Measurements from ENCODE around the gene KYAT1. TPM values are rescaled to one million over a fixed set of nuclear protein-coding genes. Genes with fewer than 3 reads are reported as not detected.

The KYAT1 gene
- total and polyA plus RNA-seq, 12 donors = 8.9 to 20.3 (median 11.1) TPM

- Histone ChIP-seq H3K4me3 (no peak overlapping the region), H3K9me3 (no peaks in the 10 kb centered on the region), H3K4me1 (no peaks in the 10 kb centered on the region), H3K27ac (no peak overlapping the region), H3K36me3 (peaks cover 0 to 32% (median 0%) of the 10 kb centered on the region in 9 donors), H3K27me3 (no peaks in the 10 kb centered on the region)
- intact Hi-C loops (cut with DNase I) = loop anchor here in 1 of 10 donors (10.0 kb wide), 1 partner anchor 173 kb away; no protein-coding TSS in a partner anchor
- ATAC-seq (no peak), DNase-seq (no peak)
- no peak for TF ChIP-seq CTCF (IDR thresholded peaks at IDR 0.05)
- WGBS, 2 donors = 90 to 91% methylated on average over 12 of the region's 12 CpGs
Observed at GRCh38 chr9:128841694-128842492, 39.9 kb downstream of the KYAT1 start.

DNA sequence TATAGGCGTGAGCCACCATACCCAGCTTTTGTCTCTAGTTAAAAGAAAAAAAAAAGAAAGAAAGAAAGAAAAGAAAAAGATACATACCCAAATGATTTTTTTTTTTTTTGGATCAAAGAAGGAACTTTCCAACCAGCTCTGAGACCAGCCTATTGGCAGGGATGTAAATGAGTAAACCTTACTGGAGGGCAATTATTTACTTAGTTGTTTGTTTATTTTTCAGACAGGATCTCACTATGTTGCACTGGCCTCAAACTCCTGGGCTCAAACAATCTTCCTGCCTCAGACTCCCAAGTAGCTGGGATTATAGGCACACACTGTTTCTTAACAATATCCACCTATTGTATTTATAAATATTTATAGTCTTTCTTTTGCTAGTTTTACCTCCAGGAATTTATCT lies 41.2 kb downstream of the KYAT1 start:
- H3K36me3 ChIP-seq = peaks cover 0 to 33% (median 0%) of the 10 kb centered on the region in 9 donors
- H3K9me3 ChIP-seq = no peaks in the 10 kb centered on the region
- no peak for TF ChIP-seq CTCF (IDR thresholded peaks at IDR 0.05)
- no peak for DNase-seq
- H3K4me1 ChIP-seq = no peaks in the 10 kb centered on the region
- intact Hi-C loops (cut with DNase I) = loop anchor here in 1 of 10 donors (10.0 kb wide), 1 partner anchor 174 kb away; no protein-coding TSS in a partner anchor
- no peak for ATAC-seq
- no peak overlapping the region for H3K27ac ChIP-seq
- no peak overlapping the region for H3K4me3 ChIP-seq
- H3K27me3 ChIP-seq = no peaks in the 10 kb centered on the region
- 97 to 100% methylated on average over 1 of the region's 1 CpG for WGBS, 2 donors

- no peaks in the 10 kb centered on the region for H3K4me1 ChIP-seq
- no peak for TF ChIP-seq CTCF (IDR thresholded peaks at IDR 0.05)
- peaks cover 0 to 48% (median 0%) of the 10 kb centered on the region in 9 donors for H3K36me3 ChIP-seq
- WGBS, 2 donors = 67 to 72% methylated on average over 3 of the region's 3 CpGs
- H3K9me3 ChIP-seq = no peaks in the 10 kb centered on the region
- H3K27ac ChIP-seq = no peak overlapping the region
- DNase-seq (no peak), ATAC-seq (no peak)
- no peak overlapping the region for H3K4me3 ChIP-seq
- no peaks in the 10 kb centered on the region for H3K27me3 ChIP-seq
- intact Hi-C loops (cut with DNase I) = no loop called here
Observed at GRCh38 chr9:128838338-128838737, 43.4 kb downstream of the KYAT1 start.

- 91 to 93% methylated on average over 14 of the region's 14 CpGs for WGBS, 2 donors
- ATAC-seq = no peak
- no peak for TF ChIP-seq CTCF (IDR thresholded peaks at IDR 0.05)
- H3K4me1 ChIP-seq = no peaks in the 10 kb centered on the region
- intact Hi-C loops (cut with DNase I) = no loop called here
- no peak for DNase-seq
- H3K9me3 ChIP-seq = no peaks in the 10 kb centered on the region
- H3K4me3 ChIP-seq = no peak overlapping the region
- H3K27ac ChIP-seq = no peak overlapping the region
- peaks cover 0 to 39% (median 0%) of the 10 kb centered on the region in 9 donors for H3K36me3 ChIP-seq
- H3K27me3 ChIP-seq = no peaks in the 10 kb centered on the region
Observed at GRCh38 chr9:128836509-128837145, 45.1 kb downstream of the KYAT1 start.
